Measurements from ENCODE around the gene DMRT3.

The DMRT3 gene

GRCh38 chr9:947985-948384 lies 28.5 kb upstream of the DMRT3 start:
- TF ChIP-seq MEIS1 (CRISPR knock-in tag; IDR thresholded peaks at IDR 0.05; ENCODE audit: borderline replicate concordance) (no peak), ZNF157 (tag by site-specific recombination; IDR thresholded peaks at IDR 0.05) (no peak), ZSCAN23 (tag by site-specific recombination; IDR thresholded peaks at IDR 0.05) (no peak), ZNF175 (tag by site-specific recombination; IDR thresholded peaks at IDR 0.05) (no peak), ZNF239 (tag by site-specific recombination; IDR thresholded peaks at IDR 0.05) (no peak), PBX3 (CRISPR knock-in tag; IDR thresholded peaks at IDR 0.05) (no peak), ZNF660 (tag by site-specific recombination; IDR thresholded peaks at IDR 0.05) (no peak), ZNF707 (tag by site-specific recombination; IDR thresholded peaks at IDR 0.05) (no peak), ZNF530 (tag by site-specific recombination; IDR thresholded peaks at IDR 0.05; ENCODE audit: low read depth) (no peak), SETDB1 (IDR thresholded peaks at IDR 0.05; ENCODE audit: insufficient read length, low read length) (no peak), ZNF394 (tag by site-specific recombination; IDR thresholded peaks at IDR 0.05; ENCODE audit: borderline replicate concordance) (no peak), BCL11A (tag by site-specific recombination; IDR thresholded peaks at IDR 0.05; ENCODE audit: low read depth) (no peak), ZNF24 (tag by site-specific recombination; IDR thresholded peaks at IDR 0.05) (no peak), ZNF184 (tag by site-specific recombination; IDR thresholded peaks at IDR 0.05) (no peak), ZNF510 (tag by site-specific recombination; IDR thresholded peaks at IDR 0.05; ENCODE audit: insufficient replicate concordance) (no peak), ZNF473 (tag by site-specific recombination; IDR thresholded peaks at IDR 0.05) (no peak)
- TF ChIP-seq, protein P1, sequence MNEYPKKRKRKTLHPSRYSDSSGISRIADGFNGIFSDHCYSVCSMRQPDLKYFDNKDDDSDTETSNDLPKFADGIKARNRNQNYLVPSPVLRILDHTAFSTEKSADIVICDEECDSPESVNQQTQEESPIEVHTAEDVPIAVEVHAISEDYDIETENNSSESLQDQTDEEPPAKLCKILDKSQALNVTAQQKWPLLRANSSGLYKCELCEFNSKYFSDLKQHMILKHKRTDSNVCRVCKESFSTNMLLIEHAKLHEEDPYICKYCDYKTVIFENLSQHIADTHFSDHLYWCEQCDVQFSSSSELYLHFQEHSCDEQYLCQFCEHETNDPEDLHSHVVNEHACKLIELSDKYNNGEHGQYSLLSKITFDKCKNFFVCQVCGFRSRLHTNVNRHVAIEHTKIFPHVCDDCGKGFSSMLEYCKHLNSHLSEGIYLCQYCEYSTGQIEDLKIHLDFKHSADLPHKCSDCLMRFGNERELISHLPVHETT (tag by site-specific recombination; IDR thresholded peaks at IDR 0.05) = no peak
- TF ChIP-seq, protein P2, sequence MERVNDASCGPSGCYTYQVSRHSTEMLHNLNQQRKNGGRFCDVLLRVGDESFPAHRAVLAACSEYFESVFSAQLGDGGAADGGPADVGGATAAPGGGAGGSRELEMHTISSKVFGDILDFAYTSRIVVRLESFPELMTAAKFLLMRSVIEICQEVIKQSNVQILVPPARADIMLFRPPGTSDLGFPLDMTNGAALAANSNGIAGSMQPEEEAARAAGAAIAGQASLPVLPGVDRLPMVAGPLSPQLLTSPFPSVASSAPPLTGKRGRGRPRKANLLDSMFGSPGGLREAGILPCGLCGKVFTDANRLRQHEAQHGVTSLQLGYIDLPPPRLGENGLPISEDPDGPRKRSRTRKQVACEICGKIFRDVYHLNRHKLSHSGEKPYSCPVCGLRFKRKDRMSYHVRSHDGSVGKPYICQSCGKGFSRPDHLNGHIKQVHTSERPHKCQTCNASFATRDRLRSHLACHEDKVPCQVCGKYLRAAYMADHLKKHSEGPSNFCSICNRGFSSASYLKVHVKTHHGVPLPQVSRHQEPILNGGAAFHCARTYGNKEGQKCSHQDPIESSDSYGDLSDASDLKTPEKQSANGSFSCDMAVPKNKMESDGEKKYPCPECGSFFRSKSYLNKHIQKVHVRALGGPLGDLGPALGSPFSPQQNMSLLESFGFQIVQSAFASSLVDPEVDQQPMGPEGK (tag by site-specific recombination; IDR thresholded peaks at IDR 0.05) = no peak
- ChIA-PET POLR2A (no interaction called here), CTCF (interaction anchor here (0.5 to 4.9 kb wide), 3 partner anchors 7 to 57 kb away, joined by 3 to 29 read pairs (median 3); no protein-coding TSS in a partner anchor)
- Histone ChIP-seq H3K9me3 (ENCODE audit: control insufficient read depth, insufficient read depth, low read depth, low read length) (no peaks in the 10 kb centered on the region), H3K4me1 (ENCODE audit: control insufficient read depth, insufficient read depth, low read length) (no peaks in the 10 kb centered on the region), H3K36me3 (ENCODE audit: control insufficient read depth in 2 of 2, insufficient read depth in 1 of 2, low read length in 2 of 2) (no peaks in the 10 kb centered on the region), H3K27ac (ENCODE audit: extremely low read depth, low read depth, low read length) (no peak overlapping the region), H3K4me3 (ENCODE audit: low read depth, low read length) (no peak overlapping the region)

GRCh38 chr9:948497-948896 lies 28.0 kb upstream of the DMRT3 start:
- no peak overlapping the region for H3K4me3 ChIP-seq (ENCODE audit: low read depth, low read length)
- ChIA-PET POLR2A (no interaction called here), CTCF (interaction anchor here (0.5 to 4.9 kb wide), 6 partner anchors 8 to 56 kb away, joined by 3 to 29 read pairs (median 4); no protein-coding TSS in a partner anchor)
- no peaks in the 10 kb centered on the region for H3K36me3 ChIP-seq (ENCODE audit: control insufficient read depth in 2 of 2, insufficient read depth in 1 of 2, low read length in 2 of 2)
- no peaks in the 10 kb centered on the region for H3K9me3 ChIP-seq (ENCODE audit: control insufficient read depth, insufficient read depth, low read depth, low read length)
- H3K4me1 ChIP-seq (ENCODE audit: control insufficient read depth, insufficient read depth, low read length) = no peaks in the 10 kb centered on the region
- H3K27ac ChIP-seq (ENCODE audit: extremely low read depth, low read depth, low read length) = no peak overlapping the region
- TF ChIP-seq ZNF660 (tag by site-specific recombination; IDR thresholded peaks at IDR 0.05) = no peak
- TF ChIP-seq ZNF121 (tag by site-specific recombination; IDR thresholded peaks at IDR 0.05) = no peak
- TF ChIP-seq ZNF791 (tag by site-specific recombination; IDR thresholded peaks at IDR 0.05) = no peak
- no peak for TF ChIP-seq IKZF3 (tag by site-specific recombination; IDR thresholded peaks at IDR 0.05)
- TF ChIP-seq, protein P3, sequence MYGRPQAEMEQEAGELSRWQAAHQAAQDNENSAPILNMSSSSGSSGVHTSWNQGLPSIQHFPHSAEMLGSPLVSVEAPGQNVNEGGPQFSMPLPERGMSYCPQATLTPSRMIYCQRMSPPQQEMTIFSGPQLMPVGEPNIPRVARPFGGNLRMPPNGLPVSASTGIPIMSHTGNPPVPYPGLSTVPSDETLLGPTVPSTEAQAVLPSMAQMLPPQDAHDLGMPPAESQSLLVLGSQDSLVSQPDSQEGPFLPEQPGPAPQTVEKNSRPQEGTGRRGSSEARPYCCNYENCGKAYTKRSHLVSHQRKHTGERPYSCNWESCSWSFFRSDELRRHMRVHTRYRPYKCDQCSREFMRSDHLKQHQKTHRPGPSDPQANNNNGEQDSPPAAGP (tag by site-specific recombination; IDR thresholded peaks at IDR 0.05) = no peak
- TF ChIP-seq ZNF600 (tag by site-specific recombination; IDR thresholded peaks at IDR 0.05) = no peak
- TF ChIP-seq ZNF830 (tag by site-specific recombination; IDR thresholded peaks at IDR 0.05; ENCODE audit: low read depth) = no peak
- no peak for TF ChIP-seq ZNF354C (tag by site-specific recombination; IDR thresholded peaks at IDR 0.05; ENCODE audit: borderline replicate concordance, low read depth)
- TF ChIP-seq RBAK (tag by site-specific recombination; IDR thresholded peaks at IDR 0.05) = no peak
- TF ChIP-seq ZNF423 (tag by site-specific recombination; IDR thresholded peaks at IDR 0.05) = no peak
- TF ChIP-seq ZNF324 (tag by site-specific recombination; IDR thresholded peaks at IDR 0.05) = no peak
- TF ChIP-seq BCL11A (tag by site-specific recombination; IDR thresholded peaks at IDR 0.05; ENCODE audit: low read depth) = no peak
- no peak for TF ChIP-seq PRDM4 (tag by site-specific recombination; IDR thresholded peaks at IDR 0.05)
- TF ChIP-seq ZNF350 (tag by site-specific recombination; IDR thresholded peaks at IDR 0.05) = no peak
